Measurements from ENCODE around the gene CCSER2.

Gene CCSER2

GRCh38 chr10:84543948-84544347, 215.6 kb downstream of the CCSER2 start:
- DNase-seq (ENCODE audit: extremely low read depth, low read depth), result no peak
- TF ChIP-seq, protein P1, sequence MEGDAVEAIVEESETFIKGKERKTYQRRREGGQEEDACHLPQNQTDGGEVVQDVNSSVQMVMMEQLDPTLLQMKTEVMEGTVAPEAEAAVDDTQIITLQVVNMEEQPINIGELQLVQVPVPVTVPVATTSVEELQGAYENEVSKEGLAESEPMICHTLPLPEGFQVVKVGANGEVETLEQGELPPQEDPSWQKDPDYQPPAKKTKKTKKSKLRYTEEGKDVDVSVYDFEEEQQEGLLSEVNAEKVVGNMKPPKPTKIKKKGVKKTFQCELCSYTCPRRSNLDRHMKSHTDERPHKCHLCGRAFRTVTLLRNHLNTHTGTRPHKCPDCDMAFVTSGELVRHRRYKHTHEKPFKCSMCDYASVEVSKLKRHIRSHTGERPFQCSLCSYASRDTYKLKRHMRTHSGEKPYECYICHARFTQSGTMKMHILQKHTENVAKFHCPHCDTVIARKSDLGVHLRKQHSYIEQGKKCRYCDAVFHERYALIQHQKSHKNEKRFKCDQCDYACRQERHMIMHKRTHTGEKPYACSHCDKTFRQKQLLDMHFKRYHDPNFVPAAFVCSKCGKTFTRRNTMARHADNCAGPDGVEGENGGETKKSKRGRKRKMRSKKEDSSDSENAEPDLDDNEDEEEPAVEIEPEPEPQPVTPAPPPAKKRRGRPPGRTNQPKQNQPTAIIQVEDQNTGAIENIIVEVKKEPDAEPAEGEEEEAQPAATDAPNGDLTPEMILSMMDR (IDR thresholded peaks at IDR 0.05; ENCODE audit: low read depth, low read length, missing control alignments), result no peak
- H3K4me3 ChIP-seq (replicated peaks; ENCODE audit: low read depth, low read length), result no peak overlapping the region

DNA sequence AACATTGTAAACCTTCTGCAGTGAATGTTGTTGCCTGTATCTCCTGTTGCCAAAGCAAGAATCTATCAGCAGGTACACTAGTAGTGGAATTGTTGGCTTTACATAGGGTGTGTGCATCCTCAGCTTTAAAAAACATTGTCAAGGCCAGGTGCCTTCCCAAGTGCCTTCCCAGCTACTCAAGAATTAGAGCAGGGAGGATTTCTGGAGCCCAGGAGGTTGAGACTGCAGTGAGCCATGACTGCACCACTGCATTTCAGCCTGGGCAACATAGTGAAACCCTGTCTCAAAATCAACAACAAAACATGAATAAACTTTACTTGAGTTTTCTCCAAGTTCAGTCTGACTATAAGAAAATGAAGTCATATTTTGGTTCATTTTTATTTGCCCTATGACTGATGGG, 217.3 kb downstream of the CCSER2 start:
- DNase-seq (ENCODE audit: extremely low read depth, low read depth), result no peak
- H3K4me3 ChIP-seq (replicated peaks; ENCODE audit: low read depth, low read length), result no peak overlapping the region
- TF ChIP-seq, protein P1 (IDR thresholded peaks at IDR 0.05; ENCODE audit: low read depth, low read length, missing control alignments), result no peak

DNA sequence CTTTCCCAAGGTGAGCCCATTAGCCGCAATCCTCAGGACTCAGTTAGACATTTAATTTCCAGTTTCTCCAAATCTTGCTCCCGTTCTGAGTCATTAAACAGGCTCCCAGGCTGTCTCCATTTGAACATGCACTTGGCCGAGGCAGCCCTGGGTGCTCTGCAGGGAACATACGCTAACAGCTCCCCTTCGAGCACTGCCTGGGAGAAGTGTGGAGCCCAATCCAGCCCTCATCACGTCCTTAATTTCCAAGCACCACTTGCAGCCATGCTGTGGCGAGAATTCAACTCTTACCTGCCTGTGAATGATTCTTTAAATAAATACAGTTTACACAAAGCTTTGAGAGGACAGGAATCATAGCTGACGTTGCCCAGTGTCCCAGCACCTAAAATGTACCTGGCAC, 218.2 kb downstream of the CCSER2 start:
- TF ChIP-seq, protein P1 (IDR thresholded peaks at IDR 0.05; ENCODE audit: low read depth, low read length, missing control alignments), result no peak
- H3K4me3 ChIP-seq (replicated peaks; ENCODE audit: low read depth, low read length), result no peak overlapping the region
- no peak for DNase-seq (ENCODE audit: extremely low read depth, low read depth)

- TF ChIP-seq, protein P1 (IDR thresholded peaks at IDR 0.05; ENCODE audit: low read depth, low read length, missing control alignments), result no peak
- no peak overlapping the region for H3K4me3 ChIP-seq (replicated peaks; ENCODE audit: low read depth, low read length)
- no peak for DNase-seq (ENCODE audit: extremely low read depth, low read depth)
These were observed 219.2 kb downstream of the CCSER2 start for GRCh38 chr10:84547616-84548015.

GRCh38 chr10:84548869-84549268, 220.5 kb downstream of the CCSER2 start:
- DNase-seq (ENCODE audit: extremely low read depth, low read depth), result no peak
- no peak overlapping the region for H3K4me3 ChIP-seq (replicated peaks; ENCODE audit: low read depth, low read length)
- TF ChIP-seq, protein P1 (IDR thresholded peaks at IDR 0.05; ENCODE audit: low read depth, low read length, missing control alignments), result peak; percentile 43

- DNase-seq (ENCODE audit: extremely low read depth, low read depth), result no peak
- TF ChIP-seq, protein P1 (IDR thresholded peaks at IDR 0.05; ENCODE audit: low read depth, low read length, missing control alignments), result no peak
These were observed 221.2 kb downstream of the CCSER2 start for GRCh38 chr10:84549368-84550165.

More at GRCh38 chr10:84549368-84550165, 221.2 kb downstream of the CCSER2 start:
- no peak overlapping the region for H3K4me3 ChIP-seq (replicated peaks; ENCODE audit: low read depth, low read length)

Measured in HFF-Myc (cell line).